HG02610 (cell line): ENCODE measurements around the gene ATG4A.

Experiments used
- ATAC-seq: cut with Tn5 transposase; IDR thresholded peaks from one replicate; pipeline ENCODE4 v1.9.1; 2021; ENCODE audit warnings: mild to moderate bottlenecking, moderate library complexity; ENCODE audit not compliant: unreplicated experiment

The ATG4A gene

GRCh38 chrX:108122748-108123147, 31.2 kb downstream of the ATG4A start:
- ATAC-seq: no peak

GRCh38 chrX:108123591-108124366, 32.2 kb downstream of the ATG4A start:
- no peak for ATAC-seq

GRCh38 chrX:108126661-108127060, 35.1 kb downstream of the ATG4A start:
- ATAC-seq: no peak

- ATAC-seq: no peak
Observed at GRCh38 chrX:108127152-108127551, 35.6 kb downstream of the ATG4A start.

GRCh38 chrX:108130889-108131288, 39.3 kb downstream of the ATG4A start:
- ATAC-seq: no peak

GRCh38 chrX:108131471-108131870, 39.9 kb downstream of the ATG4A start:
- ATAC-seq: no peak

- ATAC-seq: no peak
Observed at GRCh38 chrX:108132034-108132433, 40.5 kb downstream of the ATG4A start.

- ATAC-seq: no peak
Observed at GRCh38 chrX:108132876-108133275, 41.3 kb downstream of the ATG4A start.

GRCh38 chrX:108134724-108135123, 43.1 kb downstream of the ATG4A start:
- no peak for ATAC-seq

- no peak for ATAC-seq
Observed at GRCh38 chrX:108138814-108139702, 47.5 kb downstream of the ATG4A start.

- ATAC-seq: peak; percentile 99
Observed at GRCh38 chrX:108148524-108148923, 56.9 kb downstream of the ATG4A start.

GRCh38 chrX:108156082-108156481, 64.5 kb downstream of the ATG4A start:
- ATAC-seq: no peak

- ATAC-seq: no peak
Observed at GRCh38 chrX:108156934-108157466, 65.4 kb downstream of the ATG4A start.

- no peak for ATAC-seq
Observed at GRCh38 chrX:108157628-108158027, 66.0 kb downstream of the ATG4A start.

GRCh38 chrX:108159028-108159670, 67.6 kb downstream of the ATG4A start:
- ATAC-seq: no peak

GRCh38 chrX:108160309-108160708, 68.7 kb downstream of the ATG4A start:
- no peak for ATAC-seq

- no peak for ATAC-seq
Observed at GRCh38 chrX:108162265-108162664, 70.7 kb downstream of the ATG4A start.

GRCh38 chrX:108163333-108164082, 71.9 kb downstream of the ATG4A start:
- ATAC-seq: no peak

- no peak for ATAC-seq
Observed at GRCh38 chrX:108165383-108166111, 74.0 kb downstream of the ATG4A start.
